ENCODE data around the gene MAML3. TPM values are rescaled to one million over a fixed set of nuclear protein-coding genes. Genes with fewer than 3 reads are reported as not detected.

Gene MAML3
- total RNA-seq, 1 donor from 2014 or later, result 13.9 TPM

DNA sequence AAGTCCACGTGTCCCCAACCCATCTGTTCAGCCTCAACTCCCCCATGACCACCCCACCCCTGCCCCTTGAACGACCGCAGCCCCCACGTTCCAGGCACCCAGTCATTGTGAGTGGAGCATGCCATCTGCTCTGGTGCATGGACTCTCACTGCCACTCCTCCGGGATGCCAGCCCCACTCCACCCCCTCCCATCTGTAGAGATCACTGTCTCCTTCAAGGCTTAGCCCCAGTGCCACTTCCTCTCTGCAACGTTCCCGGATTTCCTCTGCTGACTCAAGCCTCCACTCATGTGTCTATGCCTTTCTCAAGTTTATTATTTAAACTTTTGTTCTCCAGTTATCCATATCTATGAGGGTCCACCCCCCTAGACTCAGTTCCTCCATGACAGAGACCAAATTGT is 54.0 kb downstream of the MAML3 start:
- no peak for DNase-seq (ENCODE audit: low spot score)

DNA sequence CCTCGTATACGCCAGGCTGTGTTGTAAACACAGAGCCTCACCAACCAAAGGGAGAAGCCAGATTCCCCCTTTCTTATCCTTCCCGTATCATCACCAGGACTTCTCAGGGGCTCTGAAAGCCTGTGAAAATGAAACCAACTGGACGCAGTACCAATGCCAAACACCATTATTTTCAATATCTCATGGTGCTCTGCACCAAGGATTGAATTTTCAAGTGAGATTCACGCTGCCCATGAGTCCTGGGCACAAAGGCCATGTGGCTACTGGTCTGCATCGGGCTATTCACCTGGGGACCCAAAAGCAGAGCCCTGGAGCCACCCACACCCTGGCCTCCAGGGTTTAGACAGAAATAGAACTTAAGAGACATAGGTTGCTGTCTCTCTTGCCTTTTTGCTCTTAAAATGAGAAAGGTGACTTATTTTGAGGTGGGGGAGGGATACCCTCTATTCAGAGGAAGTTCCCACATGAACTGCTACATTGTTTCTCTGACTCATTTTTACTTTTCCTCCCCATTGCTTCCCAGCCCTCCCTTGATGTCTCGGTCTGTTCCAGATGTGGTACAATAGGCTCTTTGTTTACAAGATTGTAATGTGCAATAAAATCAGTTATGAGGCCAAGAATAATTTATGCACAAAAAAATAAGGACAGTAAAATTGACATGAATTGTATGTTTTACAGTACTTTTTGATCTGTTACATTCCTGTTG is 55.4 kb downstream of the MAML3 start:
- no peak for DNase-seq (ENCODE audit: low spot score)

GRCh38 chr4:140097572-140097971 is 56.4 kb downstream of the MAML3 start:
- DNase-seq (ENCODE audit: low spot score), result no peak

GRCh38 chr4:140096921-140097320 is 57.1 kb downstream of the MAML3 start:
- no peak for DNase-seq (ENCODE audit: low spot score)

DNA sequence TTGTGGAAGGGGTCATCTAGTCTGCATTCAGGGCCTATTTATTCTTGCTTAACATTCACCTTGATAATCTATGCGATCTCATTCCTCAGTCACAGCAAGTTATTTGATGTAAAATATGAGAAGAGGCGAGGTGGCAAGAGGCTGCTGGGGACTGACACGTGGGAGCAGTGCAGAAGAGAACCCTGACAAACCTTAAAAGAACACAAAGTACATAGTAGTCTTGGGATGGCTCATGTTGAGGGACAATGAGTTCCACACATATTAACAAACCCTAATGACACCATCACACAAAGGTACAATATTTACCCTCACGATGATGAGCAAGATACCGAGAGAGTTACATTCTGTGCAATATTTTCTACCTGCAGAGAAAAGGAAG is 57.5 kb downstream of the MAML3 start:
- no peak for DNase-seq (ENCODE audit: low spot score)

DNA sequence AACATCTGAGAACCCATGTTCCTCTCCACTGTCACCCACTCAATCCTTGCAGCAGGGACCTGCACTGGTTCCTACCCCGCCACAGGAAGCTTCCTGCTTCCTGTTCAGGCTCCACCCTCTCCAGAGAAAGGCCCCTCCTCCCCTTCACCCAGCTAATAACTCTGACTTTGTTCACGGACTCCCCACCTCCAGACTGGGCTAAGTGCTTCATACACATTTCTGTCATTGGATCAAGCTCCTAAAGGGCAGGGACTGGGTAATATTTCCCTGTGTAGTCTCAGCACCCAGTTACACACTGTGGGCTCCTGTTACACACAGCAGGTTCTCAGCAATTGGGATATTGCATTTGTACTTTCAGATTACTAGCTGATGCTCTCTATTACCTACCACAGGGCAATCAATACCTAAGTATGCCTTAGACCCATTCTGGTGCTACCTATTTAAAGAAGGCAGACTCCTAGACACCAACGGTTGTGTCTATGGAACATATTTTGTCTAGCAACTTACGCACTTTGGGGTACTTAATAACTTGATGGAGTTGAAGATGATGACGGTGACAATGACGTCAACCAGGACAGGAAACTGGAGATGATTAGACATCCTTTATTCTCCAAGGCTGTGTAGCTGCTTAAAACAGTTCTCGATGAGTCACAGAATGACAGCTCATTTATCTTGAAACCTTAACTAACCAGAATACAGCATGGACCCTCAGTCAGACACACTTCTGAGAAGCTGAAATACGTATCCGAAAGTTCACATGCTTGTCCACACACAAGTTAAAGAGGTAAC is 58.1 kb downstream of the MAML3 start:
- peak; percentile 38 for DNase-seq (ENCODE audit: low spot score)

GRCh38 chr4:140094438-140095420 is 59.3 kb downstream of the MAML3 start:
- DNase-seq (ENCODE audit: low spot score), result peak; percentile 85

GRCh38 chr4:140092094-140092851 is 61.7 kb downstream of the MAML3 start:
- DNase-seq (ENCODE audit: low spot score), result no peak

GRCh38 chr4:140091305-140091704 is 62.7 kb downstream of the MAML3 start:
- no peak for DNase-seq (ENCODE audit: low spot score)

DNA sequence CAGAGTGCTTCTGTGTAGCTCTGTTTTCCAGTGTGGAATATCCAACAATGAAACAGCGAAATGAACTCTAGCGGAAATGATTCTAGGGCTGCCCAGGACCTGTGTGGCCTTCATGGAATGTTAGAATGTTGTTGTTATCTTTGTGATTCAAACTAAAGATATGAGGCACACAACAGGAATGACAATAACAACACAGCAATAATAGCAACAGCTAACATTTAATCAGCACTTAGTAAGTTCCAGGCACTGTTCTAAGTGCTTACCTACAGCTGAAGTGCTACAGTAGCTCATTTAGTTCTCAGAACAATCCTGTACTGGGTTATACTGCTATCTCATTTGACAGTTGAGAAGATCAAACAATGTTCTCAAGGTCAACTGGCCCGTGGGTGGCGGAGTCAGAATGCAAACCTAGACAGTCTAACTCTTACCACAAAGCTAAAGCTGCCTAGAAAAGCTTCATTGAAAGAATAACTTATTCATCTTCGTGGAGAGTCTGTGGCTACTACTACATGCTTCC is 63.7 kb downstream of the MAML3 start:
- no peak for DNase-seq (ENCODE audit: low spot score)

DNA sequence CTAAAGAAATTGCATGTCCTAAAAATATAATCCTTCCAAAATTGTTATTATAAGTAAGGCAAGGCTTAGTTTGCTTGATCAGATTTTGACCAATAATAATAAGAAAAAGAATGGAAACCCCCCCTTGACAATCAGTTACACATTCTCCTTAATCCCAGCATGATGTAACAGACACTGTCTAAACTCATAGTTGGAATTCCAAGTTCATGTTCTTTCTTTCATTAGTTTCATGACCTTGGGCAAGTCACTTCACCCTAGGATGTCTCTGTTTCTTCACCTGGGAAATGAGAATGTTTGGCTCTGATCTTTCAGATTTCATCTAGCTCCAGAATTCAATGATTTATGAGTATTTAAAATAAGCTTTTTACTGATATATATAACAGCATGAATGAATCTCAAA is 64.8 kb downstream of the MAML3 start:
- no peak for DNase-seq (ENCODE audit: low spot score)

GRCh38 chr4:140088323-140088967 is 65.5 kb downstream of the MAML3 start:
- DNase-seq (ENCODE audit: low spot score), result no peak

- DNase-seq (ENCODE audit: low spot score), result no peak
Measured at GRCh38 chr4:140085881-140086280, 68.1 kb downstream of the MAML3 start.

- DNase-seq (ENCODE audit: low spot score), result no peak
Measured at GRCh38 chr4:140085062-140085622, 68.8 kb downstream of the MAML3 start.

DNA sequence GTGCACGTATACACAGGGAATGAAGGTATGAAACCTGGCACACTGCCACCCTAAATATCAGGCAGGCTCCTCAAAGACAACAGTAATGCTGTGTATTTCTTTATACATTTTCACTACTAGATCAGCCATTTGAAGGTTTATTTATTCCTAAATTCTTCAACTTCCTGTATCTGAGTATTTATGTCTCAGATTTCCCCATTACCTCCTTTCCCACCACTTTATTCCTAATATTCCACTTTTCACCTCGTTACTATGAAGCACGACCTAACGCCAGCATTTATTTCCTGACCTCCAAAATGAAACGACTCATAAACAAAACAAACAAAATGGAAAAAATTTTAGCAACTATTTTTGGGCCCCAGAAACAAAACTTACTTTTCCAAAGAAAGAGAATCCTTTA is 69.6 kb downstream of the MAML3 start:
- DNase-seq (ENCODE audit: low spot score), result no peak

- DNase-seq (ENCODE audit: low spot score), result no peak
Measured at GRCh38 chr4:140082391-140082755, 71.6 kb downstream of the MAML3 start.

DNA sequence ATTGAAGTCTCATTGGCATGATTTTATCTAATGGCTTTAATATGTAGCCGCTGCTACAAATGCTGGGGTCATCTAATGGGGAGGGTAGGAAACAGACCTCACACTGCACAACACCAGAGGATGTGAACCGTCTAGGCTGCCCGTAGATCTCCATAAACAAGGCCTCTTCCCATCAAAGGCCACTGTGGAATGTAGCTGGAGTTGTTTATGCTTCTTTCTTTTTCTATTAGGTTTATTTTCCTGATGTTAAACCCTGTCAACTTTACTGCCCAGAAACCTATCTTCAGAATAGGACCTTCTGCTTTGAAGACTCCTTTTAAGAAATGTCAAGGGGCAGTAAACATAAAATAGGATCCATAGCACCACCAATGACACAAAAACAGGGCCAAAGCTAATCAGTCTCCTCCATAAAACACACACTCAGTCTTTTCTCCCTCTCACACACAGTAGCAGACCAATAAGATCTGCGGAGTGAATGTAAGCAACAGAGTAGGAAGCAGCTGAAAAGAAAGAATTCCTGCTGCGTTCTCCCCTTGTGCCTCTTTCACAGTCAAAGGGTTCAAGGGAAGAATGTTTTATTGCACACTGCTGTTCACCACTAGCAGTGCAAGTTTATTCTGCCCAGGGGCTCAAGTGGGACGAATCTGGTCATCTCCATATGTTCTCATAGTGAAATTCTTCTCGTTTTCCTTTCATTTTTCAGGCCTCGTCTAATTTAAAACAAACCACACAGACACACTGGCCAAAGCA is 72.2 kb downstream of the MAML3 start:
- DNase-seq (ENCODE audit: low spot score), result no peak

GRCh38 chr4:140080883-140081282 is 73.1 kb downstream of the MAML3 start:
- no peak for DNase-seq (ENCODE audit: low spot score)

DNA sequence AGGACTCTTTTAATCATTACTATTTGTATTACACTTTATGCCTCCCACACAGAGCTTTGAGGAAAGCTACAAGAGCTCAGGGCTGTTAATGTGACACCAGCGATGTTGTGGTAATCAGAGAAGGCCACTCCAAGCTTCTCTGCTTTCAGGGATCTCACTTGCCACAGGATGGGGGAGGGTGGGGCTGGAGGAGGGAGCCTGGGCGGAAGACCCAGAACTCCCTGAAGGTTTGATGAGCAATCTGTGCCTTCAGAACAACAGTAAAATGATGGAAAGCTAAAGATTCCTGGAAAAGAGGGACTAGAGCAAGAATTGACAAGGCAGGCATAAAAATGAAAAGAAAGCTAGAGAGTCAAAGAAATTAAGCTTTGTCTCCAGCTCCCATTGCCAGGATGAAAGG is 75.6 kb downstream of the MAML3 start:
- DNase-seq (ENCODE audit: low spot score), result no peak

DNA sequence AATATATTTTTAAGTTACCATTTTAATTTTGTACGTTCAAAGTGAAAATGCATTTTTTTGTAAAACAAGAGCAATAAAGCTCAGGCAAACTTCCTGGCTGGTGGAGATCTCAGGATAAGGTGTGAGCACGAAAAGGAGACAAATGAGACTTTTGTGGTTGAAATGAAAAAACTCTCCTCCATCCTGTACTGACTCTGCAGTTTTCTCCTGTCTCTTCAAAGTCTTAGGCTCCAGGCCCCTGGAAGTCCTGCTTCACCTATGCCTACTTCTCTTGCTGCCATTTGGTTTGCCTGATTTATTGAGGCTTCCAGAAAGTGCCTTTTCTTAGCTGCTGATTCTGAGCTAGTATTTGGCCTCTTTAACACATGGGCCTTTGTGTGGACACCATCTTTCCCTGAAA is 77.7 kb downstream of the MAML3 start:
- DNase-seq (ENCODE audit: low spot score), result no peak
